ENCODE results near the gene TMEM255B. TPM values are rescaled to one million over a fixed set of nuclear protein-coding genes. Genes with fewer than 3 reads are reported as not detected.

TMEM255B gene
- total RNA-seq, 2 experiments from 2014 or later: 1.8 to 1.9 TPM

DNA sequence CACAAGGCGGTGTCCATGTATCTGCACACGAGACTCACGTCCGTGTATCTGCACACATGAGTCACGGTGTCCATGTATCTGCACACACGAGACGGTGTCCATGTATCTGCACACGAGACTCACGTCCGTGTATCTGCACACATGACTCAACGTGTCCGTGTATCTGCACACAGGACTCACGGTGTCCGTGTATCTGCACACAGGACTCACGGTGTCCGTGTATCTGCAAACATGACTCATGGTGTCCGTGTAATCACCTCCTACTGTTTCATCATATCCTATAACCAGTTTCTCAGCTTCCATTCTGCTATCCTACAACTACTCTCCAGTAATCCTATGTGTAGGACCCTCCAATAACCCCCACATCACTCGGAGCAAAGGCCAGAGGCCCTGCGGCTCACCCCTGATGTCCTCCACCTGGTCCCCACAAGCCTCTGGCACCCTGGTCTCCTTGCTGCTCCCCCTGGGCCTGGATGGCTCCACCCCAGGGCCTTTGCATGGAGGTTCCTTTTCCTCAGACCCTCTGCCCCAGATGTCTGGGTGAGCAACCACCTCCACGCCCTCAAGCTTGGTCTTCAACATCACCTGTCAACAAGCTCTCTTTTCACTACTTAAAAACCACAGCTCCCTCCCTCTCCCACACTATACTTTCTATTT, 2.5 kb upstream of the TMEM255B start:
- ChIA-PET CTCF (interaction anchor here (1.2 kb wide), 1 partner anchor 470 kb away, joined by 3 read pairs; no protein-coding TSS in a partner anchor), POLR2A (no interaction called here)
- Mint-ChIP-seq H3K27me3 (ENCODE audit: low read depth) (peaks cover 38% of the 10 kb centered on the region), H3K27ac (no peak overlapping the region), H3K9me3 (ENCODE audit: insufficient read depth) (peaks cover 5% of the 10 kb centered on the region), H3K4me3 (no peak overlapping the region), H3K36me3 (ENCODE audit: low read depth) (no peaks in the 10 kb centered on the region), H3K4me1 (ENCODE audit: low read depth) (peaks cover 18% of the 10 kb centered on the region)
- DNase-seq: no peak
- ATAC-seq: no peak

DNA sequence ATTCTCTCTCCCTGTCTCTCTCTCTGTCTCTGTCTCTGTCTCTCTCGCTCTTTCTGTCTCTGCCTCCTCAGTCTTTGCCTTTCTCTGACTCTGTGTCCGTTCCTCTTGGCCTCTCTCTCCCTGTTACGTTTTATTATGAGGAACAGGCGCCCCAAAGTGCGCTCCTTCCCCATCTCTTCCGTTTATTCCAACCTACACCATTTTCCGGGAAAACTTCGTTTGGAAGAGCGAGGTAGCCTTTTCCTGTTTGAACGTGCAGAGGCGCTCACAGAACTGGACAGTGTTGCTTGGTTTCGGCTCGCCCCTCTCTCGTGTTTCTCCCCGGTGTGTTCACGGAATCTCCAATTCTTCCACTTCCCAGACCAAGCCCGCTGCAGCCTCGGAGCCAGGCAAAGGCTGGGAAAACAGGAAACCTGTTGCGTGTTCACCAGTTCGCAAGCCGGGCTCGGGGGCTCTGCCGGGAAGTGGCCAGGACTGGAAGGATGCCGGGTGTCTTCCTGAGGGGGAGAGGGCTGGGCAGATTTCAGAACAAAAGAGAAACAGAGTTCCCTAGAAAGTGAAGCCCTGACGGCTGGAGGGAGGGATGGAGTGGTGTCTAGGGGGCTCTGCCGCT, 605 bp downstream of the TMEM255B start:
- Mint-ChIP-seq H3K4me3 (peak overlapping the region; percentile 73), H3K27me3 (ENCODE audit: low read depth) (peaks cover 43% of the 10 kb centered on the region), H3K27ac (no peak overlapping the region), H3K36me3 (ENCODE audit: low read depth) (no peaks in the 10 kb centered on the region), H3K4me1 (ENCODE audit: low read depth) (peaks cover 18% of the 10 kb centered on the region), H3K9me3 (ENCODE audit: insufficient read depth) (no peaks in the 10 kb centered on the region)
- POLR2A ChIA-PET: no interaction called here
- DNase-seq (no peak), ATAC-seq (no peak)
- CTCF ChIA-PET: interaction anchor here (0.8 to 1.0 kb wide), 2 partner anchors 17 to 19 kb away, joined by 3 to 4 read pairs; no protein-coding TSS in a partner anchor

DNA sequence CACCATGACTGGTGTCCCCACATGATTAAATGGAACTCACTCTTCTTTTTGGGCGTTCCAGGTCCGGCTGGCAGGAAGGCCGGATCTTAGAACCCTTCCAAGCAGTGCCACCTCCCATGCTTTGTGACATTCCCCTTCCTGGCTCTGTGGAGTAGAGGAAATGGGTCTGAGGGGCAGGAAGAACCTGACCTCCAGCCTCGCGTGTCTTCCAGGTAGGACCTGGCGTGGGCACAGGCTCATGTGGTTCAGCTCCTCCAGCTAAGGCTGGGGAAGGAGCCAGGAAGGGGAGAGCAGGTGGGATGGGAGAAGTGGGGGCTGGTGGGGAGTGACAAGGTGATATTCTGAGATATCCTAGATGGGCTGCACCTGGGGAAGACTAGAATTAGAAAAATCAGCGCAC, 2.1 kb downstream of the TMEM255B start:
- H3K4me3 Mint-ChIP-seq: no peak overlapping the region
- no peak overlapping the region for H3K27ac Mint-ChIP-seq
- ATAC-seq: no peak
- peaks cover 18% of the 10 kb centered on the region for H3K4me1 Mint-ChIP-seq (ENCODE audit: low read depth)
- H3K27me3 Mint-ChIP-seq (ENCODE audit: low read depth): peaks cover 41% of the 10 kb centered on the region
- CTCF ChIA-PET: no interaction called here
- H3K36me3 Mint-ChIP-seq (ENCODE audit: low read depth): no peaks in the 10 kb centered on the region
- no peaks in the 10 kb centered on the region for H3K9me3 Mint-ChIP-seq (ENCODE audit: insufficient read depth)
- no peak for DNase-seq
- POLR2A ChIA-PET: no interaction called here

DNA sequence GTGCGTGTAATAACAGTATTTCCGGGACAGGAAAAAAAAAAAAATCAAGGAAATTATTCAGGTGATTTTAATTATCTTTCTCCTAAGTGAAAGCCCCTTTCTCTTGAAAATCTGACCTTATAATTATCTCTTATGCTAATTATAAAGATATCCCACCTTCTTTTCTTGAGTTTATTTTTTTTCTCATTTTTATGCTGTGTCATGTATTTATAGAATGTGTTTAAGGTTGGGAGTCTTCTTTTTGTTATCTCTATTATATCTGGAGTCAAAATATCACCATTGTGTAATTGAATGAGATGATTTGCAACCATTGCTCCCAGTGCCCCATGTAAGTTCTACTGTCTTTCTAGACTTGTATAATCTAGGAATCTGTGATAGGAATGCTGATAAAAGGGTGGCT, 3.0 kb downstream of the TMEM255B start:
- ChIA-PET CTCF (no interaction called here), POLR2A (no interaction called here)
- Mint-ChIP-seq H3K9me3 (ENCODE audit: insufficient read depth) (no peaks in the 10 kb centered on the region), H3K27me3 (ENCODE audit: low read depth) (peaks cover 39% of the 10 kb centered on the region), H3K36me3 (ENCODE audit: low read depth) (no peaks in the 10 kb centered on the region), H3K27ac (no peak overlapping the region), H3K4me1 (ENCODE audit: low read depth) (peaks cover 15% of the 10 kb centered on the region), H3K4me3 (no peak overlapping the region)
- ATAC-seq (no peak), DNase-seq (no peak)

DNA sequence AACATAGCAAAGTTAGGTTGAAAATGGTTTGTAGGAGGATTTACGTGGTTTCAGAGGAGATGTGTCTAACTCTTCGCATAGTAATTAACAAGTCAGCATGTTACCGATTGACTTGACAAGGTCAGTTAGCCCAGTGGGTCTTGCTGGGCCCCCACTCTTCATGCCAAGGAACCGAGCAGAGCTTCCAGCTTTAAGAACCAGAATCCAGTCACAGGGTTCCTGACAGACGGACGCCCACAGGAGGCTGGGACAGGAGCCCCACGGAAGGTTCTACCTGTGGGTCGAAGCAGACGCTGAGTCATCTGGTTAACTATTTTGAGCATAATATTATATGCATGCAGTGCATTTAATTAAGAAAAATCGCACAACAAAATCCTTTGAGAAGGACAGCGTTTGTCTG, 3.5 kb downstream of the TMEM255B start:
- ChIA-PET CTCF (no interaction called here), POLR2A (no interaction called here)
- Mint-ChIP-seq H3K27me3 (ENCODE audit: low read depth) (peaks cover 37% of the 10 kb centered on the region), H3K27ac (no peak overlapping the region), H3K4me1 (ENCODE audit: low read depth) (peaks cover 13% of the 10 kb centered on the region), H3K4me3 (no peak overlapping the region), H3K9me3 (ENCODE audit: insufficient read depth) (no peaks in the 10 kb centered on the region), H3K36me3 (ENCODE audit: low read depth) (no peaks in the 10 kb centered on the region)
- DNase-seq: no peak
- no peak for ATAC-seq

DNA sequence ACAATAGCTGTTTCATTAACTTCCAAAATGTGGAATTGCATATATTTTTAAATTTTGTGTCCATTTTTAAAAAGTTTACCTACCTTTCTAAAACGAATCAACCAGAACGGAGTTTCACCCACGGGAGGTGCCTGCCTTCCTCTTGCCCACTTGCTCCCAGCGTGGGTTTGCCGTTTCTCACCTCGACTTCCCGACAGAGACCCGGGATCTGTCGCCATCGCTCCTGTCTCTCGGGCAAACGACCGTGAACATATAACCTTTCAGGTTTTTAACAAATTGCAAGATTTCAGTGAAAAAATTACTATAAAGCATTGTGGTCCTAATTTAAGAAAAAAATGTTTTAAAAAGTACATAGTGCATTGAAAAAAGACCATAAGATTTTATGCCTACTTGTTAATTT, 4.2 kb downstream of the TMEM255B start:
- no peak for DNase-seq
- H3K4me3 Mint-ChIP-seq: no peak overlapping the region
- ATAC-seq: no peak
- no peaks in the 10 kb centered on the region for H3K36me3 Mint-ChIP-seq (ENCODE audit: low read depth)
- H3K9me3 Mint-ChIP-seq (ENCODE audit: insufficient read depth): no peaks in the 10 kb centered on the region
- POLR2A ChIA-PET: no interaction called here
- H3K27me3 Mint-ChIP-seq (ENCODE audit: low read depth): peaks cover 32% of the 10 kb centered on the region
- peaks cover 11% of the 10 kb centered on the region for H3K4me1 Mint-ChIP-seq (ENCODE audit: low read depth)
- no peak overlapping the region for H3K27ac Mint-ChIP-seq
- CTCF ChIA-PET: no interaction called here

DNA sequence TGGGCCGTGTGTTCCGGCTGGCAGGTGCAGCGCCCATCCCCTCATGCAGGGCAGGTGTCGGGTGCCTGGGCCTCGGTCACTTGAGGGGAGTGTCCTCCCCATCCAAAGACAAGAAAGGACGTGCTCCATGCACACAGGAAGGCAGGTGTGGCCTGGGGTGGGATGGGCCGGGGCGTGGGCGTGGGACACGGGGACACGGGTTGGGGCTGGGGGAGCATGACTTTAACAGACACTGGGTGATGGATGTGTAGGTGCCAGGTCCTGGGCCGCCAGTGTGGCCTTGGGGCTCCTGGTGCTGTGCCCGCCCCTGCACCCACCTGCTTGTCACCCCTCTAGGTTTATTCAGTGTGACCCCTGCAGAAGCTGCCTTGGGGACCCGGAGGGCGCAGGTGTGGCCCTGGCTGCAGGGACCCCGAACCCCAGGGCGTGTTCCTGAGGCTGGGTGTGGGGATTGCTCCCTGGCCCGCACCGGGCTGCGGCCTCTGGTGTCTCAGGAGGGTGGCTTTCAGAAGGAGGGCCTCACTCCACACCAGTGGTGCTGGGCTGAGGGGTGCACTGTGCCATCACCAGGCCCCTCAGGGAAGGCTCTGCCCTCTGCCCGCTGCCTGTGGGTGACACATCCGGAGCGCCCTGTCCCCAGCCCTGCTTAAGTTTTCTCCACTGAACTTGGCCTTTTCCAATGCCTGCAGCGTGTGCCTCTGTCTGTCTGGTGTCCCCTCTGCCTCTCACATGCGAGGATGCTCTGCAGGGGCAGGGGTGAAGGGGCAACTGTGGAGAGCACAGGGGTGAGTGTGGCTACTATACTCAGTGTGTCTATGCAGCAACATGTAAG, 5.2 kb downstream of the TMEM255B start:
- ATAC-seq: no peak
- no peaks in the 10 kb centered on the region for H3K9me3 Mint-ChIP-seq (ENCODE audit: insufficient read depth)
- ChIA-PET POLR2A (no interaction called here), CTCF (no interaction called here)
- H3K4me3 Mint-ChIP-seq: no peak overlapping the region
- H3K4me1 Mint-ChIP-seq (ENCODE audit: low read depth): peaks cover 7% of the 10 kb centered on the region
- H3K36me3 Mint-ChIP-seq (ENCODE audit: low read depth): no peaks in the 10 kb centered on the region
- no peak for DNase-seq
- H3K27ac Mint-ChIP-seq: no peak overlapping the region
- H3K27me3 Mint-ChIP-seq (ENCODE audit: low read depth): peaks cover 28% of the 10 kb centered on the region

DNA sequence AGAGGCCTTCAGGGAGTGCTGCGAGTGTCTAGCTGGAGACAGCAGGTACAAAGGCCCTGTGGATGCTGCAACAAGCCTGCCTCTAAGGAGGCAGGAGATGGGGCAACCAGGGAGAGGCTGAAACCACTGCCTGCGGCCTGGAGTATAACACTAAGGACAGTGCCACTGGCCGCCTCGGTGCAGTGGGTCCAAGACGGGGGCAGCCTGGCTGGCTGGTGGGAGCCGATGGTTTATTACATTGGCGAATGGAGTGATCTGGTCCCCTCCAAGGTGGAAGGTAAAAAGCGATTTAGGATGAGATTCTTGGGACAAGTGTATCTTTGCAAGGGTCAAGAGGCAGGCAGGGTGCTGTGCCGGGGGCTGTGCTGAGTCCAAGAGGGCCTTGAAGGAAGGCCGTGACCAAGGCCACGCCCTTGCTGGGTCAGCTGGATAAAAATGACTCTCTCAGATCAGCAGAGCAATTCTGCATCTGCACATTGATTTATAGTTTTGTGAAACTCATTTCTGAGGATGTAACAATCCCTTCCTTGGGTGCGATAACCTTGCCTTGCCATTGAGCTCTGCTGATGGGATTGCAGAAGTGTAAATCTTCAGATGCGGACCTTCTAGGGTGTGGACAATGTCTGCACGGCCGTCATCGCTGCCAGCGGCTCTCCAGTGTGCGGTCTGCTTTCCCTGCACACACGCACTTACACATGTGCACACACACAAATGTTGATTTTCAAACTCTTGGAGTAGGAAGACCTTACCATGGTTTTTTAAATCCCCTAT, 6.0 kb downstream of the TMEM255B start:
- peaks cover under 1% of the 10 kb centered on the region for H3K4me1 Mint-ChIP-seq (ENCODE audit: low read depth)

DNA sequence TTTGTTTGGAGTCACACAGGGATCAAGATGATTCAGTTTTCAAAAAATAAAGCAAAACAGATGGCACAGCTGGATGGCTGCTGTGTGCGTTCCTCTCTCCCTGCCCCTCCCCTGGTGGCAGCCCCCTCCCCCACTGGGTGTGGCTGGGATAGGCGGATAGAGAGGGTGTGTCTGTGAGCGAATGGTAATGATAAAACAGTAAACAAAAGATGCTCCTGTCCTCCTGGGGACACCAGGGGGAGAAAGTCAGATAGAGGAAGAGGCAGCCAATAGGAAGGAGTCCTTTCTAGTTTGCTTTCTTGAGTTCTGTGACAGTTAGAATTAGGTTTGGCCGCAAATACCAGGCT, 6.5 kb downstream of the TMEM255B start:
- H3K36me3 Mint-ChIP-seq (ENCODE audit: low read depth): no peaks in the 10 kb centered on the region
- CTCF ChIA-PET: no interaction called here
- DNase-seq (no peak), ATAC-seq (no peak)
- H3K27me3 Mint-ChIP-seq (ENCODE audit: low read depth): peaks cover 17% of the 10 kb centered on the region
- no peaks in the 10 kb centered on the region for H3K4me1 Mint-ChIP-seq (ENCODE audit: low read depth)
- no peak overlapping the region for H3K4me3 Mint-ChIP-seq
- H3K27ac Mint-ChIP-seq: no peak overlapping the region
- no peaks in the 10 kb centered on the region for H3K9me3 Mint-ChIP-seq (ENCODE audit: insufficient read depth)
- POLR2A ChIA-PET: no interaction called here

More for the DNA sequence above, 6.0 kb downstream of the TMEM255B start:
- Mint-ChIP-seq H3K27me3 (ENCODE audit: low read depth) (peaks cover 20% of the 10 kb centered on the region), H3K9me3 (ENCODE audit: insufficient read depth) (no peaks in the 10 kb centered on the region), H3K27ac (no peak overlapping the region), H3K36me3 (ENCODE audit: low read depth) (no peaks in the 10 kb centered on the region), H3K4me3 (no peak overlapping the region)
- POLR2A ChIA-PET: no interaction called here
- DNase-seq (no peak), ATAC-seq (no peak)
- CTCF ChIA-PET: no interaction called here

DNA sequence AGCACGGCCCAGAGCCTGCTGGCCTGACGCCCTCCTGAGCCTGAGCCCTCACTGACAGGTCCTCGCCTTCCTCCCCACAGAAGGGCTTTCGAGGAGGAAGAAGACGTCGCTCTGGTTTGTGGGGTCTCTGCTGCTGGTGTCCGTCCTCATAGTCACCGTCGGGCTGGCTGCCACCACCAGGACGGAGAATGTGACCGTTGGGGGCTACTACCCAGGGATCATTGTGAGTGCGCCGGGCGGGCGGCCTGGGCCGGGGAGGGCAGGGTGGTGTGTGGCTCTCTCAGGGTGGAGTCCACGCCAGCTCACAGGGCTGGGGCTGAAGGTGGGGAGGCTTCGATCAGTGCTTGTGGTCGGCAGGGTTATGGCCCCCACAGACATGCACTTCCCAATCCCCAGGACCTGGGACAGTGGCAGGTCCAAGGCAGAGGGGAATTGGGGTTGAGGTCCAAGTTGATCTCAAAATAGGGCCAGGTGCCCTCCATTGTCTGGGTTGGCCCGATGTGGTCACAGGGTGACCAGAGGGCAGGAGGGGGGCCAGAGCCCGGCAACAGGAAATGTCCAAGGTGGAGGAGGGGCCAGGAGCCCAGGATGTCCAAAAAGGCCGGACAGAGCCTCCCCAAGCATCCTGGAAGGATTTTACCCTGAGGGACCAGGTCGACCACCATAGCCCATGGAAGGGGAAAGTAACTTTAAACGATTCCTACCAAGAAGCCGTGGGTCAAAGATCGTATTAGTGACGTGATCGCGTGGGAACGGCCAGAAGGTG, 7.2 kb downstream of the TMEM255B start:
- no peak overlapping the region for H3K4me3 Mint-ChIP-seq
- H3K36me3 Mint-ChIP-seq (ENCODE audit: low read depth): no peaks in the 10 kb centered on the region
- H3K27me3 Mint-ChIP-seq (ENCODE audit: low read depth): peaks cover 10% of the 10 kb centered on the region
- CTCF ChIA-PET: no interaction called here
- H3K9me3 Mint-ChIP-seq (ENCODE audit: insufficient read depth): no peaks in the 10 kb centered on the region
- POLR2A ChIA-PET: no interaction called here
- DNase-seq (no peak), ATAC-seq (no peak)
- H3K4me1 Mint-ChIP-seq (ENCODE audit: low read depth): no peaks in the 10 kb centered on the region
- no peak overlapping the region for H3K27ac Mint-ChIP-seq

DNA sequence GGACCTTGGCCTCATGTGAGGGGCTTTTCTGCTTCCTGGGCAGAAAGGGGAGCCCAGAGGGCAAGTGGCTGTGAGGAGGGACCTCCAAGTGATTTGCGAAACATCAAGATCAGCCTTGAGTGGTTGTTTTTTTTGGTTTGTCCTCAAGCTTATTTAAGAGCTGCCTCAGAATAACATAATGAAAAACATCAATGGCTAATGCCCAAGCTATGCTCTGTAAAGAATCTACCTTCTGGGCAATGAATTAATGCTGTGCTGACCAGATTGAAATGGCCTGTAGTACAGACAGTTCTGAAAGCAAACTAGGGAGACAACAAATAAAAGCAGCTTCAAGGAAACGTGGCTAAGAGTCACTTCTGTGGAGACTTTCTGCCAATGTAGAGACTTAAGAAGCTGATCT, 8.3 kb downstream of the TMEM255B start:
- ChIA-PET POLR2A (no interaction called here), CTCF (no interaction called here)
- Mint-ChIP-seq H3K27me3 (ENCODE audit: low read depth) (peaks cover 1% of the 10 kb centered on the region), H3K4me3 (no peak overlapping the region), H3K36me3 (ENCODE audit: low read depth) (no peaks in the 10 kb centered on the region), H3K27ac (no peak overlapping the region), H3K9me3 (ENCODE audit: insufficient read depth) (peaks cover 6% of the 10 kb centered on the region), H3K4me1 (ENCODE audit: low read depth) (peaks cover 5% of the 10 kb centered on the region)
- DNase-seq (no peak), ATAC-seq (no peak)
